ACHN (cell line): ENCODE data around the gene HNRNPUL1.

Source experiments
- DNase-seq: peaks from one replicate; pipeline ENCODE4 v3.0.0-alpha.2; 2015
- in situ Hi-C: cut with HindIII; loops from 2 replicates; pipeline ENCODE4 v1.10.0; 2017; ENCODE audit warnings: low sequenced_read_pairs, low pct_ligation_motif_present, low pct_unique_long_range_greater_than_20kb

HNRNPUL1 gene

DNA sequence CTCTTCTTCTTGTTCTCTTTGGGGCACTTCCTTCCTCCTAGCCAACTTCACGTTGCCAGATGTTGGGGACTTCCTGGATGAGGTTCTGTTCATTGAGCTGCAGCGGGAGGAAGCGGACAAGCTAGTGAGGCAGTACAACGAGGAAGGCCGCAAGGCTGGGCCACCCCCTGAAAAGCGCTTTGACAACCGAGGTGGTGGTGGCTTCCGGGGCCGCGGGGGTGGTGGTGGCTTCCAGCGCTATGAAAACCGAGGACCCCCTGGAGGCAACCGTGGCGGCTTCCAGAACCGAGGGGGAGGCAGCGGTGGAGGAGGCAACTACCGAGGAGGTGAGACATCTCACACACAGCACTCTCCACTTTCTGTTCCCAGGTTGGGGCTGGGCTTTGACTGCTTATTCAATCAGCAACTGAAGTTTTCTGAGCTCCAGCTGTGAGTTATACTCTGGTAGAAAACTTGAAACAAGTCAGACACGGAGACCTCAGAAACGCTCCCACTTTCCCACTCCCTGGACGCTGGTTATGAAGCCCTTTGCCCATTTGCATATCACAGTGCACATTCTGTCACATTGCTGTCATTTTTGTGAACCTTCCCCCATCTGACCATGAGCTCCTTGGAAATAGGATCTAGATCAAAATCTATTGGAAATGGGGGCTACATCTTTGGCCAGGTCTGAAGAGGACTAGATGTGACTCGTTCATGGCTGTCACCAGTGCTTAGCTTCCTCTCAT is 38.6 kb downstream of the HNRNPUL1 start:
- in situ Hi-C loops = no loop called here
- no peak for DNase-seq

GRCh38 chr19:41303954-41304353 is 39.8 kb downstream of the HNRNPUL1 start:
- in situ Hi-C loops = no loop called here
- DNase-seq = no peak

- in situ Hi-C loops = no loop called here
- DNase-seq = no peak
Observed at GRCh38 chr19:41304706-41305483, 40.7 kb downstream of the HNRNPUL1 start.

DNA sequence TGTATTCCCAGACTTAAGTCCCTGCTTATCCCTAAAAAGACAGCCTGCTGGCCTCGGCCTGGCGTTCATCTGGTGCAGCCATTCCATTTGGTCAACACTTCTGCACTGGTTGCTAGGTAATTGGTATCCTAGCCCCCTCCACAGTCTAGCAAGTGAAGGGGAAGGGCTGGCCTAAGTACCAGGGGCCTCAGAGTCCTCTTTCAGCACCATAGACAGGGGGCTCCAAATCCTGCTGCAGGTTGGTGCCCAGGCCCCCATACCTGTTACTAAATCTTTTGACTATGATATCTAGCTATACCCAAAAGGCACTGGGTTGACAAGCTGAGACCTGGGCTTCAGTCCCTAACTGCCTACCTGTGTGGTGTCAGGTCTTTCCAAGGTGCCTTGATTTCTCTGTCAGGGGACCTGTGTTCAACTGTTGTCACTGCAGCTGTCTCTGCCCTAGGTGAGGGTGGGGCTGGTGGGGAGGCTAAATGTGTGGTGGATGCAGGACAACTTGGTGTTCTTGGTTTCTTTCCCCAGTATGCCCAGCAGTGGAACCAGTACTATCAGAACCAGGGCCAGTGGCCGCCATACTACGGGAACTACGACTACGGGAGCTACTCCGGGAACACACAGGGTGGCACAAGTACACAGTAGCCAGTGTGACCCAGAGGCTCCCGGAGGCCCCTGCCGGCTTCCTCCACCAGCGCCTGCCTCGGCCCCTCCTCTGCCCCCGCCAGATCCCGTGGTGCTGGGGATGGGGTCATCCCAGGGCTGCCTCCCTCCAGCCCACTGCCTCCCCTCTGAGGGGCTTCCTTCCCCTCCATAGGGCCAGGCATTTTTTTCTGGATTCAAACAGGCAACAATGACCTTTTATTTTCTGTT is 42.0 kb downstream of the HNRNPUL1 start:
- in situ Hi-C loops = no loop called here
- DNase-seq = no peak

DNA sequence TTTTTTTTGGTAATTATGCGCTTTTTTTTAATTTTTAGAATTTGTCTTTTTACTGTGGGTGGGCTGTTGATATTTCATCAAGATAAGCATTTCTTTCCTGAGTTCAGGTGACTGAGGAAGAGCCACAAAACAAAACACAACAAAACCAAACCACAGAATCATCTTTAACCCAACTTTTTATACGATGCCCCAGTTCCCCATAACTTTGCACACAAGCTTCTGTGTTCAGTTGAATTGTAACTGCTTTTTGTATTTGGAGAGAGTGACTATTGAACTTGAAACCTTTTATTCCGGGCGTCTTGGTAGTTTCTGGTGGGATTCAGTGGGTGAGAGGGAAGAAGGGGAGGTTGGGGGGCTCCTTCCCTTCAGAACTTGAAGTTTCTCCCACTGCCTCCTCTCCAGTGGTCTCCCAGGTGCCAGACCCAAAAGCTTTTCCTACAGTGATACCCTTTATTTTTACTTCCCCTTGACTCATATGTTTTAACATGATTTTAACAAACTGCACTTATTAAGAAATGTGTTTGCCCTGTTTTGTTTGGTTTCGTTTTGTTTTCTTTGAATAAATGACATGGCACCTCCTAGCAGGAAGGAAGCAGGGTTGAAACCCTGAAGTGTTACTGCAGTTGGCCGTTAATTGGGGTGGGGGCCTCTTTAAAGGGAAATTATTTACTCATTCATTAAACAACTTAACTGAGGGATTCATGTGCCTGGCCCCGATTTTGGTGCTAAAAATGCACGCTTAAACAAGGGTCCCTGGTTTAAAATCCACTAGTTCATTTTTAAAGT is 43.1 kb downstream of the HNRNPUL1 start:
- in situ Hi-C loops = no loop called here
- DNase-seq = no peak

- DNase-seq = no peak
- in situ Hi-C loops = no loop called here
Observed at GRCh38 chr19:41307954-41308449, 43.8 kb downstream of the HNRNPUL1 start.

DNA sequence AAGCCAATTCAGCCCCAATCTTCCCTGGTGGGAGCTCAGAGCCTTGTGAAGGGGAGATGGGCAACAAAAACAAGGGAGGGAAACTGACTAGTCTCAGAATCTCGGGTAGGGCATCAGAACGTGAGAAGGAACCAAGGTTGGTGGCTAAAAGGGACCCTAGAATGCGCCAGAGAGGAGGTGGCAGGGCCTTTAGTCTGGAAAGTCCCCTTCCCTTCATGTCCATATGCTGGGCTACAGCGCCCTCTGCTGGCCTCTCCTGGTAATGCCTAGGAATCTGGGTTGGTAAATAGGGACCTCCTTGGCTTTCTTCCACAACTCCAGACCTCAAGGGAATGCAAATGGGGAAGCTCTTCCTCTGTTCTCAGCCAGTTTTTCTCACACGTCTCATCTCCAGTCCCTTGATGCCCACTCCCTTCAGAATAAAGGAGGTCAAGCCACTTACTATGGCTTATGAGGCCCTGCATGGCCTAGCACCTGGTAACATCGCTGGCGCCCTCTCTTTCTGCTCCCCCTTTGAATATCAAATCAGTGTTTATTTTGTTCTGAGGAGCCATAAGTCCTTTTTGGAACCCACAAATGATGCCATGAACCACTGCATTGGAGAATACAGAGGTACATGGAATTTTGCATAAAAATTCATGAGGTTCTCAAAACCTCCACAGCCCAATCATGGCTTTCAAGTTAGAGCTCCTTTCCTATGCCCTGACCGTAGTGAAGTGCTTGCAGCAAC is 44.4 kb downstream of the HNRNPUL1 start:
- DNase-seq = peak; percentile 85
- in situ Hi-C loops = no loop called here

DNA sequence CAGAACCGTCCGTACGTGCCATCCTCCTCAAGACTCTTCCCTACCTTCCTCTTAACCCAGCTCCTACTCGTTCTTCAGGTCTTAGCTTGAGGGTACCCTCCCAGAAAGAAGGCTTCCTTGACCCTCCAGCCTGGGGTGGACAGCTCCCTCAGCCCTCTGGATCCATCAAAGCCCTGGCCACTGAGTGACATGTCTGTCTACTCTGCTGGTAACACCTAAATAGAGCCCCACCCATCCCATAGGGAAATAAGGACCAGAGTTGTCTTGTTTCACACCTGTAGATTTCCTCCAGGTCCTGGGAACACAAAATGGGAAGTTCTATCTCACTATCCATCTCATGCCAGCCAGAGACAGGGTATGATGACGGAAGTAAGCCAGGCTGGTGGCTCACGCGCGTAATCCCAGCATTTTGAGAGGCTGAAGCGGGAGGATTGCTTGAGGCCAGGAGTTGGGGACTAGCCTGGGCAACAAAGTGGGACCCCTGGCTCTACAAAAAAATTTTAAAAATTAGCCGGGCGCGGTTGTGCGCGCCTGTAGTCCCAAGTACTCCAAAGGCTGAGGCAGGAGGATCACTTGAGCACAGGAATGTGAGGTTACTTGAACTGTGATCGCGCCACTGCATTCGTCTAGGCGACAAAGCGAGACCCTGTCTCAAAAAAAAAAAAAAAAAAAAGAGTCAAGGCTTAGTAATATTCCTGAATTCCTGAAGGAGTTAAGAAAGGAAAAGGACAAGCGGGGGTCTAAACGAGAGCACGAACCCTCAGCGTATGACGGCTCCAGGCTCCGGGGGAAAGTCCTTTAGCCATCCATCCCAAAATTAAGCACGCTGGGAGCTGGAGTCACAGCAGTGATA is 45.2 kb downstream of the HNRNPUL1 start:
- peak; percentile 28 for DNase-seq
- in situ Hi-C loops = no loop called here

DNA sequence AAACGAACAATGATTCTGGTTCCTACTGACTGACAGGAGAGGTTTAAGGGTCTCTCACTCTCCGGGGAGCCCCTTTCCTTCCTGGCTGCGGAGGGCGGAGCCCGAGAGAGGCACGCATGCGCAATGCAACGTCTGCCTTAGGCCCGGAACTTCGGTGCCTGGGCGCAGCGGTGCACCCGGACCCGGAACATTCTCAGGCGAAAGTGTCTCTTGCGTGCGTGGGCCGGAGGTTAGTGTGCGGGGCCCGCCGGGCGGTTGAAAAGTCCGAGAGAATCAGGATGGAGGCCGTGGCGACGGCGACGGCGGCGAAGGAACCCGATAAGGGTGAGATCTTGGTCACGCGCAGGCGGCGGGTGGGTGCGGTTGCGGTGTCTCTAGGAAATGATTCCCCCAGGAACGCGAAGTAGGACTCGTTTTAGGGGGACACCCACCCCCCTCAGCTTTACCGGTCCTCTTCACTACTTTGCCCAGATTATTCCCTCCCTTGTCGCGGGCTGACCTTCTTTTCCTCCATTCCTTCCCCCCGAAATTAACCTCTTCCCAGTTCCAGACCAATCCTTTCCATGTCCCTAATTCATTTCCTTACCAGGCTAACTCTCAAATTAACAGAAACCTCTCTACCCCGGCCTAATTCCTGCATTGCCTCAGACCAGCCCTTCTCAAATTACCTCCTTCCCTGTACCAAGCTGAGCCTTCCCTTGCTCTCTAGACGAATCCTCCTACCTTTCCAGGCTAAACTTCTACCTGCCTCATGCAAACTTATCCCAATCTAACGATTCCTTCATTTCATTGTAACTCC is 46.1 kb downstream of the HNRNPUL1 start, which contains the start of gene CCDC97:
CCDC97 (plus strand) TSS at position 140 of the 799 bp plus-strand sequence; CDS start at position 279, 139 bp downstream.
- in situ Hi-C loops = no loop called here
- peak; percentile 75 for DNase-seq

DNA sequence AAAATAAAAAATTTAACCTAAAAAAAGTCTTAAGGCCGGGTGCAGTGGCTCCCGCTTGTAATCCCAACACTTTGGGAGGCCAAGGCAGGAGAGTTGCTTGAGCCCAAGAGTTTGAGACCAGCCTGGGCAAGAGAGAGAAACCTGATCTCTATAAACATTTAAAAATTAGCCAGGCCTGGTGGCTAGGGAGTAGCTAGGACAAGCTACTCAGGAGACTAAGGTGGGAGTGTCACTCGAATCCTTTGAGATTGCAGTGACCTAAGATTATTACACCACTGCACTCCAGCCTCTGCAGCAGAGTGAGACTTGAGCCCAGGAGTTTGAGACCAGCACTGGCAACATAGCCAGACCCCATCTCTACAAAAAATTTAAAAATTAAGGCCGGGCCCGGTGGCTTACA is 46.9 kb downstream of the HNRNPUL1 start:
- in situ Hi-C loops = no loop called here
- DNase-seq = no peak

GRCh38 chr19:41311613-41312012 is 47.4 kb downstream of the HNRNPUL1 start:
- no peak for DNase-seq
- in situ Hi-C loops = no loop called here

- DNase-seq = no peak
- in situ Hi-C loops = no loop called here
Observed at GRCh38 chr19:41316306-41316920, 52.2 kb downstream of the HNRNPUL1 start.

DNA sequence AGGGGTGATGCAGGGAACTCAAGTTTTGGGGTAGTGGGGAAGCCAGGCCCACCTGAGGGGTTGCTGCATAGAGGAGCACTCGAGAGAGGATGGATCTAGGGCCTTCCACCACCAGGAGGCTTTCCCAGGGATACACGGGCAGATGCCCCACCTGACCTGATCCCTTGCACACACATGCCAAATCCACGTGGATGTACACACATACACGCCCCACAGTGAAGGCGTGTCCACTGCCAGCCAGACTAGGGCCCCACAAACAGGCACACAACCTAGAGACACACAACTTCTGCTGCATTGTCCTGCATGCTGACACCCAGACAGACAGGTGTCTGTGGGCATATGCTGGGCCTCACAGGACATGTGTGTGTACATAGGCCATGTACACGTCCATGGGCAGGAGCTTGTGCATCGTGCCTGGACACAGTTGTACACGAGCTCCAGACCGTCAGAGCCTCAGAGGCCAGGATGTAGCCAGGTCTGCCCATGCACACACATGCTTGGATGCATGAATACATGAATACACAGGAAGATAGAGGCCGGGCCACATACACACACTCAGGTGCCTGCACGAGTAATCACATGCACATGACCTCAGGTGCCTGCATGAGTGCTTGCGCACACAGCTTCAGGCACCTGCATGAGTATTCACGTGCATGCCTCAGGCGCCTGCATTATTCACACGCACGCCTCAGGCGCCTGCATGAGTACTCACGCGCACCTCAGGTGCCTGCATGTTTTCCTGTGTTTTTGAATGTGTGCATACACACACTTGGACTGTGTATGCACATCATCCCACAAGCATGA is 54.7 kb downstream of the HNRNPUL1 start:
- in situ Hi-C loops = no loop called here

GRCh38 chr19:41319500-41320184 is 55.5 kb downstream of the HNRNPUL1 start:
- in situ Hi-C loops = no loop called here
- no peak for DNase-seq

More for the DNA sequence above, 54.7 kb downstream of the HNRNPUL1 start:
- no peak for DNase-seq
